Suprapubic skin (tissue), 4 donors: Measurements from ENCODE around the gene GLIS2.

Source experiments
- EP300 ChIP-seq: sonication (generic); formaldehyde crosslinking; IDR thresholded peaks from one replicate; pipeline ENCODE4 v1.6.1; 2017; ENCODE audit warnings: antibody characterized with exemption
- POLR2A ChIP-seq, 2 donors: fragments of 450-650 bp; IDR thresholded peaks; one replicate each; pipeline ENCODE4 v1.6.1; 2017; ENCODE audit warnings: antibody characterized with exemption in 2 of 2, mild to moderate bottlenecking in 2 of 2, moderate library complexity in 2 of 2
- POLR2AphosphoS5 ChIP-seq, 3 donors: sonication (generic); formaldehyde crosslinking; IDR thresholded peaks; one replicate each; pipeline ENCODE4 v1.6.1; 2017; ENCODE audit warnings: antibody characterized with exemption in 3 of 3
- TF ChIP-seq, protein P1 (sequence below), 2 donors: fragments of 200-600 bp in 1 of 2; fragments of 450-650 bp in 1 of 2; sonication (generic) in 1 of 2; IDR thresholded peaks; one replicate each; pipeline ENCODE4 v1.5.1; 2016 to 2019; ENCODE audit warnings: antibody characterized with exemption in 2 of 2, mild to moderate bottlenecking in 1 of 2, moderate library complexity in 1 of 2

DNA sequence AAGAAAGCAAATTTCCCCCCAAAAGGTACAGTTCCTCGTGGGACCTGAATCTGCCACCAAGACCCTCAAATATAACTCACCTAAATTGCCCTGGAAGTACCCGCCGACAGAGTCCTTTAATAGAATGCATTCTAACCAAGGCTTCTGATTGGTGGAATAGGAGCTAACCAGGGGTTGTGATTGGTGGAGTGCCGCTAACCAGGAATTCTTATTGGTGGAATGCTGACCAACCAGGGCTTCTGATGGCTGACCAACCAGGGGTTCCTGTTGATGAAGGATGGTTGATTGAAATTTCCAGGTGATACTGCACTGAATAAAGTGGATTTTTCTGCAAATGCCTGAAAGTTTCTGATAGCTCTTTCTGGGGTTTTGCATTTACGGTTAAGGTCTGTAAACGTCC lies 49.5 kb upstream of the GLIS2 start:
- TF ChIP-seq, protein P1, sequence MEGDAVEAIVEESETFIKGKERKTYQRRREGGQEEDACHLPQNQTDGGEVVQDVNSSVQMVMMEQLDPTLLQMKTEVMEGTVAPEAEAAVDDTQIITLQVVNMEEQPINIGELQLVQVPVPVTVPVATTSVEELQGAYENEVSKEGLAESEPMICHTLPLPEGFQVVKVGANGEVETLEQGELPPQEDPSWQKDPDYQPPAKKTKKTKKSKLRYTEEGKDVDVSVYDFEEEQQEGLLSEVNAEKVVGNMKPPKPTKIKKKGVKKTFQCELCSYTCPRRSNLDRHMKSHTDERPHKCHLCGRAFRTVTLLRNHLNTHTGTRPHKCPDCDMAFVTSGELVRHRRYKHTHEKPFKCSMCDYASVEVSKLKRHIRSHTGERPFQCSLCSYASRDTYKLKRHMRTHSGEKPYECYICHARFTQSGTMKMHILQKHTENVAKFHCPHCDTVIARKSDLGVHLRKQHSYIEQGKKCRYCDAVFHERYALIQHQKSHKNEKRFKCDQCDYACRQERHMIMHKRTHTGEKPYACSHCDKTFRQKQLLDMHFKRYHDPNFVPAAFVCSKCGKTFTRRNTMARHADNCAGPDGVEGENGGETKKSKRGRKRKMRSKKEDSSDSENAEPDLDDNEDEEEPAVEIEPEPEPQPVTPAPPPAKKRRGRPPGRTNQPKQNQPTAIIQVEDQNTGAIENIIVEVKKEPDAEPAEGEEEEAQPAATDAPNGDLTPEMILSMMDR (IDR thresholded peaks at IDR 0.05) = no peak
- TF ChIP-seq POLR2A (IDR thresholded peaks at IDR 0.05) = no peak
- TF ChIP-seq POLR2AphosphoS5 (IDR thresholded peaks at IDR 0.05) = no peak
- no peak for TF ChIP-seq EP300
